CD14-positive monocyte (primary cell): ENCODE measurements around the gene ZNF2. TPM values are rescaled to one million over a fixed set of nuclear protein-coding genes. Genes with fewer than 3 reads are reported as not detected.
A peak's percentile ranks its signal among the peaks of the same experiment; 100 is the strongest.

Experiments
- DNase-seq, 3 donors: peaks; one replicate each; pipeline ENCODE4 v3.0.0-alpha.2; 2011 to 2022
- H2AFZ ChIP-seq: 2 replicates; pipeline ENCODE4 v1.6.0; 2012; ENCODE audit warnings: mild to moderate bottlenecking, low read depth, low read length, inconsistent platforms; ENCODE audit not compliant: insufficient read depth, poor library complexity, severe bottlenecking
- H3K27ac ChIP-seq, 2 donors: 1 replicate in 1 of 2; 2 replicates in 1 of 2; pipeline ENCODE4 v1.5.1; 2012 to 2013; ENCODE audit warnings: low read length in 2 of 2, control low read depth in 1 of 2, inconsistent platforms in 1 of 2, low read depth in 1 of 2, mild to moderate bottlenecking in 1 of 2
- H3K27me3 ChIP-seq, 2 donors: one replicate each; pipeline versions ENCODE4 v1.6.0 to v1.6.1; 2011 to 2013; ENCODE audit warnings: low read length in 2 of 2; ENCODE audit not compliant: control insufficient read depth in 2 of 2, insufficient read depth in 2 of 2
- H3K36me3 ChIP-seq, 2 donors: replicated peaks in 1 of 2; 1 replicate in 1 of 2; 2 replicates in 1 of 2; pipeline versions ENCODE4 v1.5.1 to v1.6.1; 2012 to 2013; ENCODE audit warnings: low read length in 2 of 2, control low read depth in 1 of 2, inconsistent platforms in 1 of 2, mild to moderate bottlenecking in 1 of 2; ENCODE audit not compliant: insufficient read depth in 2 of 2, control insufficient read depth in 1 of 2
- H3K4me1 ChIP-seq, 2 donors: 1 replicate in 1 of 2; 2 replicates in 1 of 2; pipeline versions ENCODE4 v1.5.1 to v1.6.1; 2012 to 2013; ENCODE audit warnings: low read length in 2 of 2, control low read depth in 1 of 2, inconsistent platforms in 1 of 2, mild to moderate bottlenecking in 1 of 2, moderate library complexity in 1 of 2; ENCODE audit not compliant: insufficient read depth in 2 of 2, control insufficient read depth in 1 of 2
- H3K4me2 ChIP-seq: replicated peaks from 2 replicates; pipeline ENCODE3; 2012; ENCODE audit warnings: low read length, moderate library complexity, mild to moderate bottlenecking; ENCODE audit not compliant: poor library complexity, severe bottlenecking; ENCODE audit errors: extremely low read depth
- H3K4me3 ChIP-seq, 3 experiments: fragments of 200-600 bp in 1 of 3; sonication (generic) in 1 of 3; replicated peaks in 1 of 3; 1 replicate in 2 of 3; 2 replicates in 1 of 3; pipeline ENCODE4 v1.5.1; 2011 to 2013; ENCODE audit warnings: low read length in 3 of 3, mild to moderate bottlenecking in 3 of 3, control low read depth in 2 of 3, low read depth in 2 of 3, inconsistent platforms in 1 of 3, moderate library complexity in 1 of 3
- H3K79me2 ChIP-seq: 2 replicates; pipeline ENCODE4 v1.6.0; 2012; ENCODE audit warnings: mild to moderate bottlenecking, control low read depth, inconsistent platforms, low read length, moderate library complexity; ENCODE audit not compliant: insufficient read depth
- H3K9ac ChIP-seq: 2 replicates; pipeline ENCODE4 v1.6.0; 2017; ENCODE audit warnings: low read length, mild to moderate bottlenecking; ENCODE audit not compliant: insufficient read depth, poor library complexity, severe bottlenecking
- H3K9me3 ChIP-seq, 2 donors: replicated peaks in 1 of 2; 1 replicate in 1 of 2; 2 replicates in 1 of 2; pipeline versions ENCODE4 v1.5.1 to v1.6.1; 2012 to 2013; ENCODE audit warnings: low read length in 2 of 2, control low read depth in 1 of 2; ENCODE audit not compliant: control insufficient read depth in 1 of 2, insufficient read depth in 1 of 2
- H4K20me1 ChIP-seq: 2 replicates; pipeline ENCODE4 v1.6.0; 2012; ENCODE audit warnings: mild to moderate bottlenecking, low read length, control low read depth, moderate library complexity; ENCODE audit not compliant: insufficient read depth
- H3K27ac Mint-ChIP-seq, 7 donors: one replicate each; pipeline ENCODE4 v1.8.0; 2020; ENCODE audit warnings: mild to moderate bottlenecking in 7 of 7, mixed read lengths in 7 of 7, moderate library complexity in 6 of 7, inconsistent platforms in 2 of 7
- H3K27me3 Mint-ChIP-seq, 3 donors: one replicate each; pipeline ENCODE4 v1.8.0; 2021 to 2022; ENCODE audit warnings: low read depth in 3 of 3, mild to moderate bottlenecking in 3 of 3, mixed read lengths in 3 of 3, moderate library complexity in 3 of 3, inconsistent platforms in 1 of 3
- H3K36me3 Mint-ChIP-seq, 2 donors: one replicate each; pipeline ENCODE4 v1.8.0; 2020; ENCODE audit warnings: mixed read lengths in 2 of 2, inconsistent platforms in 1 of 2, mild to moderate bottlenecking in 1 of 2
- H3K4me1 Mint-ChIP-seq: one replicate; pipeline ENCODE4 v1.8.0; 2020; ENCODE audit warnings: mild to moderate bottlenecking, mixed read lengths
- H3K4me3 Mint-ChIP-seq, 2 donors: one replicate each; pipeline ENCODE4 v1.8.0; 2020; ENCODE audit warnings: mild to moderate bottlenecking in 2 of 2, mixed read lengths in 2 of 2, moderate library complexity in 1 of 2
- H3K9me3 Mint-ChIP-seq, 7 donors: one replicate each; pipeline ENCODE4 v1.8.0; 2020 to 2022; ENCODE audit warnings: mixed read lengths in 7 of 7, mild to moderate bottlenecking in 6 of 7, moderate library complexity in 6 of 7, inconsistent platforms in 2 of 7
- WGBS: methylation state at CpG from one replicate; pipeline ENCODE4 v1.1.5; 2013; ENCODE audit warnings: missing lambda C conversion rate; ENCODE audit not compliant: insufficient coverage; 5-methylcytosine and 5-hydroxymethylcytosine counted together
- intact Hi-C, 2 donors: fragments of 100-400 bp; cut with micrococcal nuclease; formaldehyde crosslinking; loops; one replicate each; pipeline versions ENCODE4 v1.15.0 to v1.15.1; 2023
- polyA plus RNA-seq, 3 donors: library from polyadenylated mRNA; depleted of rRNA in 1 of 3; unstranded in 2 of 3; stranded (reverse) in 1 of 3; fragments of 300-500 nt in 2 of 3; fragments of >200 nt in 1 of 3; fragmentation: Illumina TruSeq in 2 of 3; gene quantifications; 1 replicate in 2 of 3; 2 replicates in 1 of 3; pipeline ENCODE4 v1.2.3, GENCODE V29; 2012 to 2021
- TF ChIP-seq, protein P1 (sequence below): fragments of 200-600 bp; IDR thresholded peaks from one replicate; pipeline ENCODE4 v1.8.0; 2022; ENCODE audit warnings: antibody characterized with exemption, mild to moderate bottlenecking

Gene ZNF2
- polyA plus RNA-seq, 3 donors: 0.59 to 1.5 (median 0.89) TPM

DNA sequence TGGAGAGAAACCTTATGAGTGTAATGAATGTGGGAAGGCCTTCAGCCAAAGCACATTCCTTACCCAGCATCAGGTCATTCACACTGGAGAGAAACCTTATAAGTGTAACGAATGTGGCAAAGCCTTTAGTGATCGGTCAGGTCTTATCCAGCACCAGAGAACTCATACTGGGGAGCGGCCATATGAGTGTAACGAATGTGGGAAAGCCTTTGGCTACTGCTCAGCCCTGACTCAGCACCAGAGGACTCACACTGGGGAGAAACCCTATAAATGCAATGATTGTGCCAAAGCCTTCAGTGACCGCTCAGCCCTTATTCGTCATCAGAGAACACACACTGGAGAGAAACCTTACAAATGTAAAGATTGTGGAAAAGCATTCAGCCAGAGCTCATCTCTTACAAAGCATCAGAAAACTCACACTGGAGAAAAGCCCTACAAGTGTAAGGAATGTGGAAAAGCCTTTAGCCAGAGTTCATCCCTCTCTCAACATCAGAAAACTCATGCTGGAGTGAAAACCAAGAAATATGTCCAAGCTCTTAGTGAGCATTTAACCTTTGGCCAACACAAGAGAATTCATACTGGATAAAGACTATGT, 49.5 kb downstream of the ZNF2 start:
- peak overlapping the region in 1 of 3 experiments; percentile 26 for H3K4me3 ChIP-seq
- no peaks in the 10 kb centered on the region for H3K79me2 ChIP-seq
- no peak overlapping the region for H3K27ac ChIP-seq
- no peak overlapping the region for H2AFZ ChIP-seq
- no peaks in the 10 kb centered on the region for H3K27me3 ChIP-seq
- H3K36me3 Mint-ChIP-seq: peaks cover 35 to 38% of the 10 kb centered on the region in 2 donors
- H3K9me3 ChIP-seq: peaks cover 44 to 93% of the 10 kb centered on the region in 2 donors
- 100% methylated on average over 3 of the region's 6 CpGs for WGBS
- no peak overlapping the region for H3K27ac Mint-ChIP-seq
- H3K9me3 Mint-ChIP-seq: peaks cover 65 to 93% (median 88%) of the 10 kb centered on the region in 7 donors
- intact Hi-C loops: no loop called here
- TF ChIP-seq, protein P1, sequence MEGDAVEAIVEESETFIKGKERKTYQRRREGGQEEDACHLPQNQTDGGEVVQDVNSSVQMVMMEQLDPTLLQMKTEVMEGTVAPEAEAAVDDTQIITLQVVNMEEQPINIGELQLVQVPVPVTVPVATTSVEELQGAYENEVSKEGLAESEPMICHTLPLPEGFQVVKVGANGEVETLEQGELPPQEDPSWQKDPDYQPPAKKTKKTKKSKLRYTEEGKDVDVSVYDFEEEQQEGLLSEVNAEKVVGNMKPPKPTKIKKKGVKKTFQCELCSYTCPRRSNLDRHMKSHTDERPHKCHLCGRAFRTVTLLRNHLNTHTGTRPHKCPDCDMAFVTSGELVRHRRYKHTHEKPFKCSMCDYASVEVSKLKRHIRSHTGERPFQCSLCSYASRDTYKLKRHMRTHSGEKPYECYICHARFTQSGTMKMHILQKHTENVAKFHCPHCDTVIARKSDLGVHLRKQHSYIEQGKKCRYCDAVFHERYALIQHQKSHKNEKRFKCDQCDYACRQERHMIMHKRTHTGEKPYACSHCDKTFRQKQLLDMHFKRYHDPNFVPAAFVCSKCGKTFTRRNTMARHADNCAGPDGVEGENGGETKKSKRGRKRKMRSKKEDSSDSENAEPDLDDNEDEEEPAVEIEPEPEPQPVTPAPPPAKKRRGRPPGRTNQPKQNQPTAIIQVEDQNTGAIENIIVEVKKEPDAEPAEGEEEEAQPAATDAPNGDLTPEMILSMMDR: no peak
- no peak overlapping the region for H3K4me3 Mint-ChIP-seq
- no peaks in the 10 kb centered on the region for H3K4me1 Mint-ChIP-seq
- H4K20me1 ChIP-seq: no peaks in the 10 kb centered on the region
- DNase-seq: no peak
- no peaks in the 10 kb centered on the region for H3K4me1 ChIP-seq
- H3K36me3 ChIP-seq: peaks cover 7 to 53% of the 10 kb centered on the region in 2 donors
- peaks cover 0 to 2% (median 2%) of the 10 kb centered on the region in 3 donors for H3K27me3 Mint-ChIP-seq
- no peak overlapping the region for H3K4me2 ChIP-seq
- H3K9ac ChIP-seq: no peak overlapping the region

- no peak overlapping the region for H3K9ac ChIP-seq
- H3K27me3 ChIP-seq: no peaks in the 10 kb centered on the region
- H4K20me1 ChIP-seq: no peaks in the 10 kb centered on the region
- no peak overlapping the region for H3K4me3 ChIP-seq
- Mint-ChIP-seq H3K4me1 (no peaks in the 10 kb centered on the region), H3K27ac (no peak overlapping the region), H3K9me3 (peaks cover 39 to 84% (median 72%) of the 10 kb centered on the region in 7 donors), H3K36me3 (peaks cover 4 to 5% of the 10 kb centered on the region in 2 donors), H3K27me3 (peaks cover 0 to 2% (median 0%) of the 10 kb centered on the region in 3 donors), H3K4me3 (no peak overlapping the region)
- H3K79me2 ChIP-seq: no peaks in the 10 kb centered on the region
- TF ChIP-seq, protein P1: no peak
- intact Hi-C loops: no loop called here
- no peaks in the 10 kb centered on the region for H3K4me1 ChIP-seq
- H2AFZ ChIP-seq: no peak overlapping the region
- H3K36me3 ChIP-seq: peaks cover 0 to 4% of the 10 kb centered on the region in 2 donors
- DNase-seq: no peak
- 80% methylated on average over 1 of the region's 3 CpGs for WGBS
- peaks cover 48 to 84% of the 10 kb centered on the region in 2 donors for H3K9me3 ChIP-seq
- H3K27ac ChIP-seq: no peak overlapping the region
- no peak overlapping the region for H3K4me2 ChIP-seq
Observed at GRCh38 chr2:95220449-95220848, 54.8 kb downstream of the ZNF2 start.
